GM21619 (cell line): ENCODE measurements around the gene KMT2B.
"Not testable (repeated sequence)": the region's sequence is repeated elsewhere in the genome, so short reads cannot be mapped to it uniquely, and the experiment has no call there.

ENCODE experiments used
- ATAC-seq: cut with Tn5 transposase; IDR thresholded peaks from one replicate; pipeline ENCODE4 v1.9.1; 2021; ENCODE audit not compliant: unreplicated experiment

KMT2B gene

DNA sequence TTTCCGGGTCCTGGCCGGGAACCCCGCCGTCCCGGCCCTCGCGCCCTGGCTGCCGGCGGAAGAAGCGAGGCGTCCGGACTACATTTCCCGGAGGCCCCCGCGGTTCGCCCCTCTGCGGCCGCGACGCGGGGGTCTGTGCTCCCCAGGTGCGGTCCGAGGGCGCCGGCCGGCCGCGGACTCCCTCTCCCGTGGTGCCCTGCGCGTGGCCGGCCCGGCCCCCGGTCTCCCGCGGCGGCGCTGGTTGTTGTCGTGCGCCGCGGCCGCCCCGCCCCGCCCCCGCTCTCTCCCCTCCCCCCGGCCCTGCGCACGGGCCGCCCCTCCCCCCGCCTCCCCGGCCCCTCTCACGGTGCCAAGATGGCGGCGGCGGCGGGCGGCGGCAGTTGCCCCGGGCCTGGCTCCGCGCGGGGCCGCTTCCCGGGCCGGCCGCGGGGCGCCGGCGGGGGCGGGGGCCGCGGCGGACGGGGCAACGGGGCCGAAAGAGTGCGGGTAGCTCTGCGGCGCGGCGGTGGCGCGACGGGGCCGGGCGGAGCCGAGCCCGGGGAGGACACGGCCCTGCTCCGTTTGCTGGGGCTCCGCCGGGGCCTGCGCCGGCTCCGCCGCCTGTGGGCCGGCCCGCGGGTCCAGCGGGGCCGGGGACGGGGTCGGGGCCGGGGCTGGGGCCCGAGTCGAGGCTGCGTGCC is at the start of gene KMT2B:
Gene KMT2B (plus strand): TSS at position 339 of the 680 bp plus-strand sequence. CDS start 16 bp downstream, at position 355.
- no peak for ATAC-seq

DNA sequence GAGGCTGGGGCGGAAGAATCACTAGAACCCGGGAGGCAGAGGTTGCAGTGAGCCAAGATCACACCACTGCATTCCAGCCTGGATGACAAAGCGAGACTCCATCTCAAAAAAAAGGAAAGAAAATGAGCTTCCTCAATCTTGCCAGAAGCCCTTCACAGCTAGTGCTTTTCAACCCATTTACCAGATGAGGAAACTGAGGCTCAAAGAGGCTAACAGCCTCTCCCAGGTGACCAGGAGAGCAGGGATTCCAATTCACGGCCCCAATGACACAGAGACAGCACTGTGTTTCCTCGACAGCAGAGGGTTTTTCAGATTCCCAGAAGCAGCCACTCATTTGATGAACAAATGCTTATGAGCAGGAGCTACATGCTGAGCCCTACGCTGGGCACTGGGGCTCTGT is 48.2 kb upstream of the KMT2B start:
- no peak for ATAC-seq

DNA sequence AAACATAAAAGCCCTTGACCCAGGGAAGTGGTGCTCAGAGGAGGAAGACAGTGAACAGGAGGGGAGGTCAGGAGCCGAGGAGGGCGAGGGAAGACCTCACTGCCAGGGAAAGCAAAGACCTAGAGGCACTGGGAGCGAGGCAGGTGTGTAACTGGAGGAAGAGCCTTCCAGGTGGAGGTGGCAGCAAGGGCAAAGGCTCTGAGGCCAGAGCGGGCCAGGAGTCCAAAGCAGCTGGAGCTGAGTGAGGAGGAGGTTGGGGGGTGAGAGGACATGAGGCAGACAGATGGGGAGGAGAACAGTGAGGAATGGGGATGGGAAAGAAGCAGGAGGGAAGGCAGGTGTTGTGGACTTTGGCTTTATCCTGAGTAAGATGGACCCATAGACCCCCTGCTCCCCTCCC is 47.8 kb upstream of the KMT2B start:
- no peak for ATAC-seq

DNA sequence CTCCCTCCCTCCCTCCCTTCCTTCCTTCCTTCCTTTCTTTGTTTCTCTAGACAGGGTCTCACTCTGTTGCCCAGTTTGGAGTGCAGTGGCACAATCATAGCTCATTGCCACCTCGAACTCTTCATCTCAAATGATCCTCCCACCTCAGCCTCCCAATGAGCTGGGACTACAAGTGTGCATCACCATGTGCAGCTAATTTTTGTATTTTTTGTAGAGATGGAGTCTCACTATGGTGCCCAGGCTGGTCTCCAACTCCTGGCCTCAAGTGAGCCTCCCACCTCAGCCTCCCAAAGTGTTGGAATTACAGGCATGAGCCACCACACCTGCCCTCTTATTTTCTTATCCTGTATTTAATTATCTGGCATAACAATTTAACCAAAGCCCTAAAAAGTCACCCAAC is 47.1 kb upstream of the KMT2B start:
- no peak for ATAC-seq

DNA sequence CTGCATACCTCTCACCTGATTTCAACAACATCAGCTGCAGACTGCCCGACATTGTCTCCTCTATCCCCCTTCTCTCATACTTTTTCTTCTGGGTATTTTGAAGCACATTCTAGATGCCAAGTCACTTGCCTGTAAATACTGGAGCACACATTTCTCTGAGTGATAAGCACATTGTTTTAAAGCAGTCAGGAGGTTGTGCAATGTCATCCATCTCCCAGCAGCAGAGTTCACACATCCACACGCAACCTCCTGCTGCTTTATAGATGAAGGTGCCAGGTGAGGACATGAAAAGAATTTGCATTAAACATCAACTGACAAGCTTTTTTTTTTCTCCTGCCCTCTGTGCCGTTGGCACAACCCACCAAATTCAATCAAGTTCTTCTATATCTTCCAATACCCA is 46.0 kb upstream of the KMT2B start:
- ATAC-seq = no peak

DNA sequence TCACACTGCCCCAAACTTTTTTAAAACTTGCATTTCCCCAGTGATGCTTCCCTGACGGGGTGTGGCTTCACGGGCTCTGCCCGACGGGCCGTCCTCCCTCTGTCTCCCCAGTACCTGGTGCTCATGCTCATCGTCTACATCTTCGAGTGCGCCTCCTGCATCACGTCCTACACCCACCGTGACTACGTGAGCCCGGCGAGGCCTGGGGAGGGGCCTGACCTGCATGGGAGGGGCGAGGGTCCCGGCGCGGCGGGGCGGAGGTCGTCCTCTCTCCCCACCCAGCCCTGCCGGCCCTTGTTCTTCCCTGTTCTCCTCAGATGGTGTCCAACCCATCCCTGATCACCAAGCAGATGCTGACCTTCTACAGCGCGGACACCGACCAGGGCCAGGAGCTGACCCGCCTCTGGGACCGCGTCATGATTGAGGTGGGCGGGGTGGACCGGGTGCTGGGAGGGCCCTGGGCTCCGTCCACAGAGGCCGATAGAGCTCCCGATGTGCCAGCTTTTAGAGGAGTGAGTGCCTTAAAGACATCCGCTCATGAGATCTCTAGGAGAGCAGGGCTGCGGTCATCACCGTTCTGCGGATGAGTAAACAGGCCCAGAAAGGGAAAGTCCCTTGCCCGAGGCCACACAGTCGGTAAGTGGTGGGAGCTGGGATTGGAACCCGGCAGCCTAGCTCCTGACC is 44.5 kb upstream of the KMT2B start:
- no peak for ATAC-seq

- no peak for ATAC-seq
These were observed 42.1 kb upstream of the KMT2B start for GRCh38 chr19:35675589-35676140.

DNA sequence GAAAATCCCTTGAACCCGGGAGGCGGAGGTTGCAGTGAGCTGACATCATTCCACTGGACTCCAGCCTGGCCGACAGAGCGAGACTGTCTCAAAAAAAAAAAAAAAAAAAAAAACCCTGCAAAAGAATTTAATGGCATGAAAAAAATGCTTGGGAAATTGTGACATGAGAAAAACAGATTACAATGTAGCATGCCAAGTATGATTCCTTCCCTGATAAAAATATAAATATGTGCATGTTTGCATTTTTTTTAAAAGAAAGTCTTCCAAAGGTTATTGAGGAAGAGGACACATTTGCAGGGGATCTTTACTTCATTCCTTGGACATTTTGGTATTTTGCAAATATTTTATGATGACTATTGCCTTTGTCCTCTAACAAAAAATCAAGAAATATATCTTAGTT is 28.0 kb upstream of the KMT2B start:
- no peak for ATAC-seq

- not testable (repeated sequence) for ATAC-seq
These were observed 26.7 kb upstream of the KMT2B start for GRCh38 chr19:35691106-35691505.

- ATAC-seq = no peak
These were observed 25.8 kb upstream of the KMT2B start for GRCh38 chr19:35692010-35692409.

DNA sequence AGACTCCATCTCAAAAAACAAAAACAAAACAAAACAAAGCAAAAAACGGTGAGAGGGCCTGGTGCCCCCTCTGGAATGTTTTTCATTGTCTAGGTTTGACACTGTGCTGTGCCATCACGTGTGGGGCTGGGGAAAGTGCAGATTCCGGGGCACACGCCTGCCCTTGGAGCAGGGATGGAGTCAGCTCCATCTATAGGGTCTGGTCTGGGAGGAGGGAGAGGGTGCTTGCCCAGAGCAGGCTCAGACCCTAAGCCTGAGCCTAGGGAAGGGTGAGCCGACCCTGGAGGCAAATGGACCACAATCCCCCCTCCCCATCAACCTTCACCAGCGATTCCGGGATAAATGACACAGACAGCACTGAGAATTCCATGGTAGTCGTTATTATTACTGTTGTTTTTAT is 24.4 kb upstream of the KMT2B start:
- ATAC-seq = no peak

- ATAC-seq = peak; percentile 72
These were observed 23.8 kb upstream of the KMT2B start for GRCh38 chr19:35693835-35694599.

DNA sequence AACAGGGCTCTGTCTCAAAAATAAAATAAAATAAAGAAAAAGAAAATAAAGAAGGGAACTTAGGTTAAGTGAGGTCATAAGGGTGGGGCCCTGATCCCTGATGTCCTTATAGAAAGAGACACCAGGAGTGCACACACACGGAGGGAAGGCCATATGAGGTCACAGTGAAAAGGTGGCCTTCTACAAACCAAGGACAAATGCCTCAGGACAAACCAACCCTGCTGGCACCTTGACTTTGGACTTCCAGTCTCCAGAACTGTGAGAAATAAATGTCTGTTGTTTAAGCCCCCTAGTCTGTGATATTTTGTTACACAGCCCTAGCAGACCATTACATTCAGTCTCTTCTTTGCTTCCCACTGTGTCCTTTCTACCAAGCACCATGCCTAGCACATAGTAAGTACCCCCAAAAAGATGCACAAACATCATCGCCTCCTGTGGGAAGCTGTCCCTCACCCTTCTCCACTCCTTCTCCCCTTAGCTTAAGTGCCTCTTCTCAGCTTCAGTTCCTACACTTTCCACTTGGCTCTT is 21.8 kb upstream of the KMT2B start:
- no peak for ATAC-seq

- no peak for ATAC-seq
These were observed 21.0 kb upstream of the KMT2B start for GRCh38 chr19:35696835-35697234.

GRCh38 chr19:35702223-35703012 is 15.4 kb upstream of the KMT2B start:
- ATAC-seq = peak; percentile 90

DNA sequence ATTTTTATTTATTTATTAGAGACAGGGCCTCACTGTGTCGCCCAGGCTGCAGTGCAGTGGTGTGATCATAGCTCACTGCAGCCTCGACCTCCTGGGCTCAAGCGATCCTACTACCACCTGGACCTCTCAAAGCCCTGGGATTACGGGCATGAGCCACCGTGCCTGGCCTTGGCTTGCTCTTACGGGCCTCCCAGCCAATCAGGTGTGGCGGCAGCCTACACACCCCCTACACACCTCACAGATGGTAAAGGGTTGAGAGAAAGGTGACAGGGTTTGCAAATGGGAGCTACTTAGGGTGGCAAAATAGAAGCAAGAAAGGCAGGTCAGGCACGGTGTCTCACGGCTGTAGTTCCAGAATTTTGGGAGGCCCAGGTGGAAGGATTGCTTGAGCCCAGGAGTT is 14.5 kb upstream of the KMT2B start:
- no peak for ATAC-seq

GRCh38 chr19:35704218-35704617 is 13.6 kb upstream of the KMT2B start, which contains the start of gene ZBTB32:
Gene ZBTB32 (plus strand): TSS chr19:35704558. CDS start chr19:35714627, 10,069 bp downstream.
- no peak for ATAC-seq

- no peak for ATAC-seq
These were observed 9.4 kb upstream of the KMT2B start for GRCh38 chr19:35708391-35708790.

DNA sequence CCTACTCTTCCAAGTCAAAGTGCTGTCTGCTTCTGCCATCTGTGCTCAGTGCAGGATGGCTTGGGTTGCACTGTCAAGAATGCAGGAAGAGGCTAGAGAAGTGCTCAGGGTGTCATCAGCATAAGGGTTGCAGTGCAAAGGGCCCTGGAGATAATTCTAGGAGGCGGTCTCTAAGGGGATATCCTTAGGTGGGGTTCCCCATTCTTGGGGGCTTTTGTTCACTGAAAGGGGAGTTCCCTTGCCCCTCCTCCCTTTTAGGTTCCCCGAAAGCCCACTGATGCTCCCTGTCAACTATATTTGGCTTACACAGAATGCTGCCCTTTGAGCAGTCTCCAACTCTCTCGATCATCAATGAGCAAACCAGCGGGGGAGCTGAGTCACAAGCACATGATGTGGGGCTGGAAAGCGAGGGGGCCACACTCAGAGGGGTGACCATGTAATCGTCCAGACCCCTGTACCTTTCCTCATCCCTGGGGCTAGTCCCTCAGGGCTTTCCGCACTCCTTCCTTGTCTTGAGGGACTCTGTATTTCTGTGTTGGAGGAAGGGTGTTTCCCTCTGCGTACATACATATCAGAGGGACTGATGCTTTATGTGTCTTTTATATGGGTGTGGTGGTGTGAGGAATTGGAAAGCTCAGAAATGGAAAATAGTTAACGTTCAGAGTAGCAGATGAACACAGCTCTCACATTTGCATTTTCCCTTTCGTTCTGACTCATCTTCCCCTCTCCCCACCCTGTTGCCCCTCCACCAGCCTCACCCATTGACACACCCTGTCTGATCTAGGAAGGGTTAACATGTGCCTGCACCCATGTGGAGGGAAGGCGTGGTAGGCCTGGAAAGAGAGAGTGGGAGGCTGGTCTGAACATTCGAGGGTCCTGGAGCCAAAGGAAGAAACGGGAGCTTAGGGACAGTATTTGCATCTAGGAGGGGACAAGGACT is 6.7 kb upstream of the KMT2B start:
- ATAC-seq = peak; percentile 28
